Activated CD8-positive, alpha-beta T cell treated with anti-CD3 and anti-CD28 coated beads, Interleukin-2, amount 10 ng/mL, durations not matched to agents 7 days and 5 days (primary cell): ENCODE data around the gene BMP6. TPM values are rescaled to one million over a fixed set of nuclear protein-coding genes. Genes with fewer than 3 reads are reported as not detected.

Experiments
- ATAC-seq: fragments of 150-1000 bp; cut with Tn5 transposase; one replicate; pipeline ENCODE4 v1.10.0; 2021; ENCODE audit warnings: moderate library complexity
- CTCF ChIA-PET: fragments of 350-600 bp; sonication (Branson Sonifier 250); formaldehyde crosslinking; loops from one replicate; lab custom pipeline; 2021; ENCODE audit warnings: antibody characterized with exemption; lab: Charles Lee
- POLR2A ChIA-PET: fragments of 350-600 bp; sonication (Branson Sonifier 250); formaldehyde crosslinking; loops from one replicate; lab custom pipeline; 2021; ENCODE audit warnings: antibody characterized with exemption; lab: Charles Lee
- DNase-seq: peaks from one replicate; pipeline ENCODE4 v3.0.0-alpha.2; 2020
- H3K27ac Mint-ChIP-seq: one replicate; pipeline ENCODE4 v1.8.0; 2021; ENCODE audit warnings: mild to moderate bottlenecking, mixed read lengths
- H3K27me3 Mint-ChIP-seq: one replicate; pipeline ENCODE4 v1.8.0; 2021; ENCODE audit warnings: low read depth, mixed read lengths
- H3K36me3 Mint-ChIP-seq: one replicate; pipeline ENCODE4 v1.8.0; 2021; ENCODE audit warnings: low read depth, mixed read lengths
- H3K4me1 Mint-ChIP-seq: one replicate; pipeline ENCODE4 v1.8.0; 2021; ENCODE audit warnings: low read depth, mixed read lengths
- H3K4me3 Mint-ChIP-seq: one replicate; pipeline ENCODE4 v1.8.0; 2021; ENCODE audit warnings: mild to moderate bottlenecking, mixed read lengths
- H3K9me3 Mint-ChIP-seq: one replicate; pipeline ENCODE4 v1.8.0; 2022; ENCODE audit warnings: mixed read lengths; ENCODE audit not compliant: insufficient read depth
- total RNA-seq, 2 experiments: library from RNA; stranded (reverse); gene quantifications; one replicate each; pipeline ENCODE4 v1.2.3, GENCODE V29; 2021

Gene BMP6
- total RNA-seq, 2 experiments from 2014 or later: not detected

DNA sequence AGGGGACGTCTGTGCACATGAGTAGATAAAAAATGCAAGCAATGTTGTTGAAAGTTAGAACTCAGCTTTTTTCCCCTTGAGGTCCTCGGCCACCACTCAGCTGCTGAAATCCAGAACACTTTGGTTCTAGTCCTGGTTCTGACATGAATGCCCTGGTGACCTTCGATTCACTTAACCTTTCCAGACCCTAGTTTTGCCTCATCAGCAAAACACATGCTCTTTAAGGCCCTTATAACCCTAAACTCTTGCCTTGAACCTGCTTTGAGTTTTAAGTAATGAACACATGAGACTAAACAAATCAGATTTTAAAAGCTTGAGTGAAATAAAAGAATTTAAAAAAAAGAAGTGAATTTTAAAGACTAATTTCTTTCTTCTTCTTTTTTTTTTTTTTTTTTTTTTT, 33.4 kb downstream of the BMP6 start:
- ChIA-PET POLR2A (no interaction called here), CTCF (interaction anchor here (1.3 kb wide), 1 partner anchor 15 kb away, joined by 3 read pairs; no protein-coding TSS in a partner anchor)
- no peaks in the 10 kb centered on the region for H3K4me1 Mint-ChIP-seq
- no peaks in the 10 kb centered on the region for H3K9me3 Mint-ChIP-seq
- ATAC-seq: no peak
- H3K36me3 Mint-ChIP-seq: no peaks in the 10 kb centered on the region
- H3K4me3 Mint-ChIP-seq: no peak overlapping the region
- peaks cover 5% of the 10 kb centered on the region for H3K27me3 Mint-ChIP-seq
- DNase-seq: no peak
- H3K27ac Mint-ChIP-seq: no peak overlapping the region

GRCh38 chr6:7761051-7761450, 35.2 kb downstream of the BMP6 start:
- ChIA-PET POLR2A (no interaction called here), CTCF (no interaction called here)
- no peak for ATAC-seq
- Mint-ChIP-seq H3K4me1 (no peaks in the 10 kb centered on the region), H3K36me3 (no peaks in the 10 kb centered on the region), H3K27me3 (peaks cover 4% of the 10 kb centered on the region), H3K4me3 (no peak overlapping the region), H3K9me3 (no peaks in the 10 kb centered on the region), H3K27ac (no peak overlapping the region)
- DNase-seq: no peak

DNA sequence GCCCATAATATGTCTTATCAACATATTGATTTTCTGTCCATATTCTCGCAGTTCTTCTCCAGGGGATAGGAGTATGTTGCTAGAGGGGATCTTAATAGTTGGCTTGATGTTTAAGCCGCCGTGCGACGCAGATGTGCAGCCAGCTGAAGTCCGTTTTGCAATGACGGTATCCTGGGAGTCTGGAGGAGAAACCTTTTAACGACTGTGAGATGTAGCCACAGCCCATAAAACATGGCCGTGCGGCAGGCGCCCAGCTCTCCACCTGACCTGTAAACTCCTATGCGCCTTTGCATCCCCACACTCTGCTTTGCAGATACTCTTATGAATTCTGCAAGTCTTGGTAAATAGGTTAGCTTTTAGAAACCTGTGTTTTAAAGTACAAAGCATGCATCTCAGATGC, 36.9 kb downstream of the BMP6 start:
- no peaks in the 10 kb centered on the region for H3K36me3 Mint-ChIP-seq
- H3K9me3 Mint-ChIP-seq: no peaks in the 10 kb centered on the region
- ChIA-PET CTCF (interaction anchor here (1.4 kb wide), 1 partner anchor 10 kb away, joined by 3 read pairs; no protein-coding TSS in a partner anchor), POLR2A (no interaction called here)
- no peak overlapping the region for H3K27ac Mint-ChIP-seq
- no peak for DNase-seq
- ATAC-seq: no peak
- H3K4me1 Mint-ChIP-seq: no peaks in the 10 kb centered on the region
- H3K27me3 Mint-ChIP-seq: peaks cover 3% of the 10 kb centered on the region
- H3K4me3 Mint-ChIP-seq: no peak overlapping the region

- CTCF ChIA-PET: interaction anchor here (1.4 kb wide), 1 partner anchor 11 kb away, joined by 3 read pairs; no protein-coding TSS in a partner anchor
- no peaks in the 10 kb centered on the region for H3K36me3 Mint-ChIP-seq
- peaks cover 3% of the 10 kb centered on the region for H3K27me3 Mint-ChIP-seq
- DNase-seq: no peak
- ATAC-seq: no peak
- no peaks in the 10 kb centered on the region for H3K4me1 Mint-ChIP-seq
- no peaks in the 10 kb centered on the region for H3K9me3 Mint-ChIP-seq
- POLR2A ChIA-PET: no interaction called here
- no peak overlapping the region for H3K27ac Mint-ChIP-seq
- H3K4me3 Mint-ChIP-seq: no peak overlapping the region
These were observed 38.0 kb downstream of the BMP6 start for GRCh38 chr6:7763881-7764280.

GRCh38 chr6:7765575-7766325, 39.9 kb downstream of the BMP6 start:
- ATAC-seq (no peak), DNase-seq (no peak)
- ChIA-PET CTCF (no interaction called here), POLR2A (no interaction called here)
- Mint-ChIP-seq H3K9me3 (no peaks in the 10 kb centered on the region), H3K27ac (no peak overlapping the region), H3K4me1 (no peaks in the 10 kb centered on the region), H3K4me3 (no peak overlapping the region), H3K36me3 (no peaks in the 10 kb centered on the region), H3K27me3 (peaks cover 3% of the 10 kb centered on the region)

GRCh38 chr6:7769702-7770101, 43.8 kb downstream of the BMP6 start:
- H3K4me3 Mint-ChIP-seq: no peak overlapping the region
- ATAC-seq (no peak), DNase-seq (no peak)
- H3K9me3 Mint-ChIP-seq: no peaks in the 10 kb centered on the region
- ChIA-PET CTCF (no interaction called here), POLR2A (no interaction called here)
- no peaks in the 10 kb centered on the region for H3K4me1 Mint-ChIP-seq
- no peak overlapping the region for H3K27ac Mint-ChIP-seq
- H3K27me3 Mint-ChIP-seq: peaks cover 2% of the 10 kb centered on the region
- H3K36me3 Mint-ChIP-seq: no peaks in the 10 kb centered on the region

GRCh38 chr6:7770111-7770510, 44.2 kb downstream of the BMP6 start:
- H3K27ac Mint-ChIP-seq: no peak overlapping the region
- no peak for ATAC-seq
- no peak for DNase-seq
- no peaks in the 10 kb centered on the region for H3K4me1 Mint-ChIP-seq
- ChIA-PET CTCF (no interaction called here), POLR2A (no interaction called here)
- no peak overlapping the region for H3K4me3 Mint-ChIP-seq
- no peaks in the 10 kb centered on the region for H3K9me3 Mint-ChIP-seq
- H3K36me3 Mint-ChIP-seq: no peaks in the 10 kb centered on the region
- H3K27me3 Mint-ChIP-seq: peaks cover 2% of the 10 kb centered on the region

DNA sequence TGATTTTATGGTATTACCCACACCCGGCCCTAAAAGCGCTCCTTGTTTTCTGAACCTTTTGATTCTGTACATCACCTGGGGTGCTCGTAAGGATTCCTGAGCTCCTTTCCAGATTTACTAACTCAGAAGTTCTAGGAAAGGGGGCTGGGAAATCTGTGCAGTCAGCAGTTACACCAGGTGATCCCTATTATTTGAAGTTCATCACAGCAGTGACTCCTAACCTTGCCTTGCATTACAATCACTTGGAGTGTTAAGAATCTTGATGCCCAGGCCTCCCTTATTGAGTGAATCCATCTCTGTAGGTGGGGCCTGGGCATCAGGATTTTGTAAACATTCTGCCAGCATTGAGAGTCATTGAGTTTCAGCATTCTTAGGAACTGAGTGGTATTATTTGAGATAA, 44.7 kb downstream of the BMP6 start:
- no peak overlapping the region for H3K27ac Mint-ChIP-seq
- POLR2A ChIA-PET: no interaction called here

DNA sequence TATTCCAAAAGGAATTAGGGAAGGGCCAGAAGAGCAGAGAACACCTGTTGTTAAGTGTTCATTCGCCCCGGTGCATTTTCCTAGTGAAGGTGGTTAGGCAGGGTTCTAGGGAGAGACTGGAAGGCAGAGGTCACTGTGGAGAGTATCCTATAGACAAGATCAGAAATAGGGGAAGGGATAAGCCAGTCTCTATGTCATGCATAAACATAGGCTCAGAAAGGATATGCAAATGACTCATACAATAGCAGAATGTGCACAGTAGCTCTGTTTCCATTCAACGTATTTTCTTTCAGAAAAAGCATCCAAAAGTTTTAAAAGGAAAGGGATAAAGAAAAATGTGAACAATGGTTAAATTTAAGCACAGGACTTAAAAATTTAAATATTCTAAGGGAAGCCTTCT, 47.4 kb downstream of the BMP6 start:
- no peak for ATAC-seq
- H3K9me3 Mint-ChIP-seq: no peaks in the 10 kb centered on the region

More for the DNA sequence above, 44.7 kb downstream of the BMP6 start:
- no peaks in the 10 kb centered on the region for H3K36me3 Mint-ChIP-seq
- peaks cover 2% of the 10 kb centered on the region for H3K27me3 Mint-ChIP-seq
- DNase-seq (no peak), ATAC-seq (no peak)
- H3K9me3 Mint-ChIP-seq: no peaks in the 10 kb centered on the region
- H3K4me3 Mint-ChIP-seq: no peak overlapping the region
- H3K4me1 Mint-ChIP-seq: no peaks in the 10 kb centered on the region
- CTCF ChIA-PET: no interaction called here

GRCh38 chr6:7773914-7774313, 48.0 kb downstream of the BMP6 start:
- ATAC-seq (no peak), DNase-seq (no peak)
- Mint-ChIP-seq H3K9me3 (no peaks in the 10 kb centered on the region), H3K27me3 (peaks cover 4% of the 10 kb centered on the region), H3K4me1 (no peaks in the 10 kb centered on the region), H3K4me3 (no peak overlapping the region), H3K36me3 (no peaks in the 10 kb centered on the region), H3K27ac (no peak overlapping the region)
- ChIA-PET CTCF (no interaction called here), POLR2A (no interaction called here)

More for the DNA sequence above, 47.4 kb downstream of the BMP6 start:
- ChIA-PET CTCF (no interaction called here), POLR2A (no interaction called here)
- no peak overlapping the region for H3K27ac Mint-ChIP-seq
- H3K36me3 Mint-ChIP-seq: no peaks in the 10 kb centered on the region
- no peak for DNase-seq
- no peak overlapping the region for H3K4me3 Mint-ChIP-seq
- peaks cover 4% of the 10 kb centered on the region for H3K27me3 Mint-ChIP-seq
- no peaks in the 10 kb centered on the region for H3K4me1 Mint-ChIP-seq

GRCh38 chr6:7776509-7776908, 50.6 kb downstream of the BMP6 start:
- peaks cover 2% of the 10 kb centered on the region for H3K27me3 Mint-ChIP-seq
- POLR2A ChIA-PET: no interaction called here
- no peaks in the 10 kb centered on the region for H3K4me1 Mint-ChIP-seq
- DNase-seq (no peak), ATAC-seq (no peak)
- no peak overlapping the region for H3K4me3 Mint-ChIP-seq
- H3K36me3 Mint-ChIP-seq: no peaks in the 10 kb centered on the region
- no peaks in the 10 kb centered on the region for H3K9me3 Mint-ChIP-seq
- CTCF ChIA-PET: no interaction called here
- H3K27ac Mint-ChIP-seq: no peak overlapping the region

GRCh38 chr6:7777074-7777473, 51.2 kb downstream of the BMP6 start:
- H3K27me3 Mint-ChIP-seq: peaks cover 5% of the 10 kb centered on the region
- ChIA-PET CTCF (no interaction called here), POLR2A (no interaction called here)
- H3K4me3 Mint-ChIP-seq: no peak overlapping the region
- DNase-seq (no peak), ATAC-seq (no peak)
- no peak overlapping the region for H3K27ac Mint-ChIP-seq
- H3K4me1 Mint-ChIP-seq: no peaks in the 10 kb centered on the region
- H3K9me3 Mint-ChIP-seq: no peaks in the 10 kb centered on the region
- H3K36me3 Mint-ChIP-seq: no peaks in the 10 kb centered on the region
